ENCODE results near the gene AP3S2. TPM values are rescaled to one million over a fixed set of nuclear protein-coding genes. Genes with fewer than 3 reads are reported as not detected.

AP3S2 gene
- total and polyA plus RNA-seq, 8 donors = 8.4 to 90.4 (median 24.0) TPM

GRCh38 chr15:89787944-89788343 lies 105.8 kb downstream of the AP3S2 start:
- Histone ChIP-seq H3K4me3 (no peak overlapping the region), H3K27ac (no peak overlapping the region), H3K36me3 (peaks cover 0 to 15% (median 2%) of the 10 kb centered on the region in 4 donors), H3K4me1 (peaks cover 0 to 14% (median 6%) of the 10 kb centered on the region in 4 donors), H3K27me3 (no peaks in the 10 kb centered on the region), H3K9me3 (peaks cover 0 to 11% (median 5%) of the 10 kb centered on the region in 4 donors)
- no peak for TF ChIP-seq EP300 (IDR thresholded peaks at IDR 0.05)
- TF ChIP-seq CTCF (IDR thresholded peaks at IDR 0.05) = no peak
- TF ChIP-seq POLR2AphosphoS5 (IDR thresholded peaks at IDR 0.05) = no peak
- TF ChIP-seq POLR2A (IDR thresholded peaks at IDR 0.05) = no peak
- intact Hi-C loops (cut with DNase I; ENCODE audit: low total_unique reads) = no loop called here
- no peak for DNase-seq
- WGBS, 5 donors = 93 to 96% (median 94%) methylated on average over 3 of the region's 3 CpGs

DNA sequence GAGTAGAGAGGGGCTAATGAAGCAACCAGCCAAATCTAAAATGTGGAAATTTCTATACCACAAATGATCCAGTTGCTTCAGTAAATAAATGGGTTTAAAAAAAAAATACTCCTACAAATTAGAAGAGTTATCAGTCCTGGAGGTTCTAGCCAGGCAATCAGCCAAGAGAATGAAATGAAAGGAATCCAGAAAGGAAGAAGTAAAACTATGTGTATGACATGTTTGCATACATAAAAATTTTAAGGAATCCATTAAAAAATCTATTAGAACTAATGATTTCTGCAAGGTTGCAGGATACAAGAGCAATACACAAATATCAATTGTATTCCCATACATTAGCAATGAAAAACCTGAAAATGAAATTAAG lies 108.0 kb downstream of the AP3S2 start:
- peaks cover 0 to 7% (median 2%) of the 10 kb centered on the region in 4 donors for H3K36me3 ChIP-seq
- H3K9me3 ChIP-seq = peaks cover 0 to 11% (median 5%) of the 10 kb centered on the region in 4 donors
- H3K27me3 ChIP-seq = no peaks in the 10 kb centered on the region
- H3K27ac ChIP-seq = no peak overlapping the region
- DNase-seq = peak in 1 of 2 donors; percentile 18
- H3K4me3 ChIP-seq = no peak overlapping the region
- peaks cover 0 to 18% (median 6%) of the 10 kb centered on the region in 4 donors for H3K4me1 ChIP-seq
- intact Hi-C loops (cut with DNase I; ENCODE audit: low total_unique reads) = no loop called here
- TF ChIP-seq POLR2A (IDR thresholded peaks at IDR 0.05) = no peak
- TF ChIP-seq POLR2AphosphoS5 (IDR thresholded peaks at IDR 0.05) = no peak
- TF ChIP-seq CTCF (IDR thresholded peaks at IDR 0.05) = no peak
- TF ChIP-seq EP300 (IDR thresholded peaks at IDR 0.05) = no peak

- Histone ChIP-seq H3K4me1 (peaks cover 0 to 18% (median 6%) of the 10 kb centered on the region in 4 donors), H3K4me3 (no peak overlapping the region), H3K27ac (peak overlapping the region in 2 of 5 donors; percentile 5 to 46), H3K9me3 (peaks cover 0 to 11% (median 5%) of the 10 kb centered on the region in 4 donors), H3K36me3 (peaks cover 0 to 1% (median under 1%) of the 10 kb centered on the region in 4 donors), H3K27me3 (no peaks in the 10 kb centered on the region)
- intact Hi-C loops (cut with DNase I; ENCODE audit: low total_unique reads) = no loop called here
- peak; percentile 50 to 58 for DNase-seq
- 40 to 60% (median 57%) methylated on average over 9 to 13 of the region's 13 CpGs for WGBS, 5 donors
- no peak for TF ChIP-seq POLR2A (IDR thresholded peaks at IDR 0.05)
These were observed 108.6 kb downstream of the AP3S2 start for GRCh38 chr15:89785064-89785773.

GRCh38 chr15:89784686-89784960 lies 109.2 kb downstream of the AP3S2 start:
- intact Hi-C loops (cut with DNase I; ENCODE audit: low total_unique reads) = no loop called here
- TF ChIP-seq POLR2A (IDR thresholded peaks at IDR 0.05) (no peak), POLR2AphosphoS5 (IDR thresholded peaks at IDR 0.05) (no peak), CTCF (IDR thresholded peaks at IDR 0.05) (no peak), EP300 (IDR thresholded peaks at IDR 0.05) (no peak)
- Histone ChIP-seq H3K4me1 (peaks cover 0 to 18% (median 6%) of the 10 kb centered on the region in 4 donors), H3K36me3 (no peaks in the 10 kb centered on the region), H3K27ac (peak overlapping the region in 1 of 5 donors; percentile 46), H3K4me3 (no peak overlapping the region), H3K9me3 (peaks cover 0 to 11% (median 5%) of the 10 kb centered on the region in 4 donors), H3K27me3 (no peaks in the 10 kb centered on the region)
- WGBS, 5 donors = 79 to 89% (median 88%) methylated on average over 7 of the region's 7 CpGs
- peak in 1 of 2 donors; percentile 1 for DNase-seq
